Stimulated activated CD8-positive, alpha-beta memory T cell treated with anti-CD3 and anti-CD28 coated beads, Interleukin-12 subunit alpha, Interleukin-12 subunit beta, amount 100 ng/mL, for 24 hours (primary cell): Measurements from ENCODE around the gene ELL3.
"Not testable (repeated sequence)": the region's sequence is repeated elsewhere in the genome, so short reads cannot be mapped to it uniquely, and the experiment has no call there.

Experiments used
- DNase-seq: peaks from one replicate; pipeline ENCODE4 v3.0.0-alpha.2; 2020; ENCODE audit errors: extremely low read depth

Gene ELL3, protein sequence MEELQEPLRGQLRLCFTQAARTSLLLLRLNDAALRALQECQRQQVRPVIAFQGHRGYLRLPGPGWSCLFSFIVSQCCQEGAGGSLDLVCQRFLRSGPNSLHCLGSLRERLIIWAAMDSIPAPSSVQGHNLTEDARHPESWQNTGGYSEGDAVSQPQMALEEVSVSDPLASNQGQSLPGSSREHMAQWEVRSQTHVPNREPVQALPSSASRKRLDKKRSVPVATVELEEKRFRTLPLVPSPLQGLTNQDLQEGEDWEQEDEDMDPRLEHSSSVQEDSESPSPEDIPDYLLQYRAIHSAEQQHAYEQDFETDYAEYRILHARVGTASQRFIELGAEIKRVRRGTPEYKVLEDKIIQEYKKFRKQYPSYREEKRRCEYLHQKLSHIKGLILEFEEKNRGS

GRCh38 chr15:43776718-43777266, at the start of gene ELL3:
ELL3 (minus strand) TSS chr15:43776966; CDS start chr15:43776901, 65 bp downstream.
- DNase-seq = peak; percentile 47

DNA sequence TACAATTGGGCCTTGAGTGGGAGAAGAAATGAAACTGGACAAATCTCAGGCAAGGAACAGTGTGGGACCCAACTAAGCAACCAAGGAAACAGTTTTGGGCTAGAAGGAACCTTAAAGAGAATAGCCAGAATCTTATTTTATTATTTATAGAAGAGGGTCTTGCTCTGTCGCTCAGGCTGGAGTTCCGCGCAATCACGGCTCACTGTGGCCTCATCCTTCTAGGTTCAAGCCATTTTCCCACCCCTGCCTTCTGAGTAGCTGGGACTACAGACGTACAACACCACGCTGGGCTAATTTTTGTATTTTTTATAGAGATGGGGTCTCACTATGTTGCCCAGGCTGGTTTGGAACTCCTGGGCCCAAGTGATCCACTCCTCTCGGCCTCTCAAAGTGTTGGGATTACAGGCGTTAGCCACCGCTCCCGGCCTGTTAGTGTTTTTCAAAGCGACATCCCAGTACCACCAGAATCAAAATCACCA, 49.3 kb upstream of the ELL3 start:
- DNase-seq = no peak

DNA sequence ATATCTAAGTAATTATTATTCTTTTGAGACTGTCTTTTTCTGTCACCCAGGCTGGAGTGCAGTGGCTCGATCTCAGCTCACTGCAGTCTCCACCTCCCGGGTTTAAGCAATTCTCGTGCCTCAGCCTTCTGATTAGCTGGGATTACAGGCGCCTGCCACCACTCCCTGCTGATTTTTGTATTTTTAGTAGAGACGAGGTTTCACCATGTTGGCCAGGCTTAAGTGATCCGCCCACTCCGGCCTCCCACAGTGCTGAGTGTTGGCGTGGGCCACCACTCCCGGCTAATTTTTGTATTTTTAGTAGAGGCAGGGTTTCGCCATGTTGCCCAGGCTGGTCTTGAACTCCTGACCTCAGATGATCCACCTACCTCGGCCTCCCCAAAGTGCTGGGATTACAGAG, 48.5 kb upstream of the ELL3 start:
- DNase-seq = not testable (repeated sequence)

- DNase-seq = peak; percentile 80
These were observed 47.8 kb upstream of the ELL3 start, which contains the start of gene MFAP1 for GRCh38 chr15:43824302-43825246. MFAP1 (minus strand) TSS chr15:43824690; CDS start chr15:43824569, 121 bp downstream.

- DNase-seq = no peak
These were observed 44.7 kb upstream of the ELL3 start for GRCh38 chr15:43821505-43821904.

GRCh38 chr15:43815064-43815463, 38.3 kb upstream of the ELL3 start:
- DNase-seq = not testable (repeated sequence)

DNA sequence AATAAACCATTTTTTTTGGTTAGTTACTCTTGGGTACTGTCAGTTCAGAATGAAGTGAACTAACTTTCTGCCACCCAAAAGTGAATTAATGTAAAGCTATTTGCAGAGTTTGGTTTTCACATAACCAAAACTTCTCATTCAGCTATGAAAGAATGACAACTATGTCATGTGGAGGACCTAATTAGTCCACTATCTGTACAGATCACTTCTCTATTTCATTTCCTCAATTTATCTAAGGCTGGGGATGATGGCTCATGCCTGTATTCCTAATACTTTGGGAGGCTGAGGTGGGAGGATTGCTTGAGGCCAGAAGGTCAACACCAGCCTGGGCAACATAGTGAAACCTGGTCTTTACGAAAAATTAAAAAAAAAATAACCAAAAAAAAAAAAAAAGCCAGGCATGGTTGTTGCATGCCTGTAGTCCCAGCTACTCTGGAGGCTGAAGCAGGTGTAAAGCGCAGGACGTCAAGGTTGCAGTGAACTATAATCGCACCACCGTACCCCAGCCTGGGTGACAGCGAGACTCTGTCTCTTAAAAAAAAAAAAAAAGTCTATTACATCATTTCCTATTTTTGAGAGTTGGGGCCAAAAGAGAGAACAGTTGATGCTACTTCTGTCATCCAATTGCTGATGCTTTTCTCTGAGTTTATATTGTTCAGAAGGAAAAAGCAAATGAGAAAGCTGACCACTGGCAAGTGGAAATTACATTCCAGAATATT, 32.4 kb upstream of the ELL3 start:
- DNase-seq = no peak

GRCh38 chr15:43808435-43808950, 31.7 kb upstream of the ELL3 start:
- no peak for DNase-seq

GRCh38 chr15:43802676-43803075, 25.9 kb upstream of the ELL3 start:
- not testable (repeated sequence) for DNase-seq

- peak; percentile 80 for DNase-seq
These were observed 23.7 kb upstream of the ELL3 start, which contains the start of gene HYPK for GRCh38 chr15:43800286-43801141. HYPK (plus strand) TSS chr15:43800599; CDS start chr15:43800623, 24 bp downstream.

GRCh38 chr15:43799945-43800285, 23.1 kb upstream of the ELL3 start, which contains the start of gene SERINC4:
SERINC4 (minus strand) TSS chr15:43800220; CDS start chr15:43799986, 234 bp downstream.
- no peak for DNase-seq

DNA sequence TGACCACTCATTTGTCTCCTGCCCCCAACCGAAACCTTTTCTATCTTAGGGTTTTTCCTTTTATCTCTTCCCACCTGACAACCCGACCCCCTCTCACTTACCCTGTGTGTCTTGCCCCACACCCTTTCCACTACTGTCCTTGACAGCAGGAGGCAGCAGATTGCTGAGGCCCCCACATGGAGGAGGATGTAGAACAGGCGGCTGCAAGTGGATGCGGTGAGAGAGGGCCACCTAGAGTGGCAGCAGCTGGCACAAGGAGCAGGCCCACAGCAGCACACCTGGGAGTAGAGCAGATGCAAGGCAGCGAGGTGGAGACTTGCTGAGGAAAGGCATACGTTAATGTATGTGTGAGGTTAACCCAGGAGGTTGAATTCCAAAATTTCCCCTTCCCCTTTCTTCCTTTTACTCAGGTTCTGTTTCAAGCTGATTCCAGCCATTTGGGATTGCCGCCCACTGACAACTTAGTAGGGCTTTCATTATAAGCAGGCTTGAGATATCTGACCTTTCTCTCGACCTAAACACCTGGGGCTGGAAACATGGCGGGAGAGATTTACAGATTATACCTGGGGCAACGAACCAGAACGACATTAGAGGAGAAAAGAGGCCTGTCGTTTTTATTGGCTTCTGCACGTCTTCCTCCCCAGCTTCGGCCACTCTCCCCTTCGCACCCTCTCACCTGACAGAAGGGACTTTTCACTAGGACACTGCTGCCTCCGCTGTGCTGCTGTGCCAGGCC, 22.6 kb upstream of the ELL3 start:
- DNase-seq = no peak

DNA sequence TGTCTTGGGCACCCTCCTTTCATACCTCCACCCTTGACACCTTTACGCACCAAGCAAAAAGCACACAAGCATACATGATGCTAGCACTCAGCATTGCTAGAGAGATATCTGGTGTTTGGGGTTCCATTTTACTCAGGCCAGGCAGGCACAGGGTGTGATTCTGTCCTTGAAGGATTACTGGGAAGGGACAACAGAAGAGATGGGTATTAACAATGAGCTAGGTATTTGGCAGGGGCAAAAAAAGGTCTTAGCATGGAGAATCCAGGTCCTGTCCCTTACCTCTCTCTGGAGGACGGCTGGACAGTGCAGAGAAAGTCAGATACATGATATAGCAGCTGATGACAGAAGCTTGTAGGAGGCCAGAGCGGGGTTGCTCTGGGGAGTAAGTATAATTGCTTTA, 19.8 kb upstream of the ELL3 start:
- no peak for DNase-seq

- DNase-seq = no peak
These were observed 19.2 kb upstream of the ELL3 start for GRCh38 chr15:43795997-43796396.

- DNase-seq = no peak
These were observed 18.4 kb upstream of the ELL3 start for GRCh38 chr15:43795197-43795596.

- no peak for DNase-seq
These were observed 17.7 kb upstream of the ELL3 start for GRCh38 chr15:43794269-43795037.

DNA sequence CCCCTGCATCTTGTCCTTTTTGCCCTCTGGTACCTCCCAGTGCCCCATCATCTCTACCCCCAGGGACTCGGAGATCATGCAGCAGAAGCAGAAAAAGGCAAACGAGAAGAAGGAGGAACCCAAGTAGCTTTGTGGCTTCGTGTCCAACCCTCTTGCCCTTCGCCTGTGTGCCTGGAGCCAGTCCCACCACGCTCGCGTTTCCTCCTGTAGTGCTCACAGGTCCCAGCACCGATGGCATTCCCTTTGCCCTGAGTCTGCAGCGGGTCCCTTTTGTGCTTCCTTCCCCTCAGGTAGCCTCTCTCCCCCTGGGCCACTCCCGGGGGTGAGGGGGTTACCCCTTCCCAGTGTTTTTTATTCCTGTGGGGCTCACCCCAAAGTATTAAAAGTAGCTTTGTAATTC, 16.9 kb upstream of the ELL3 start:
- DNase-seq = no peak

- no peak for DNase-seq
These were observed 16.2 kb upstream of the ELL3 start for GRCh38 chr15:43792761-43793476.
